Adrenal gland (tissue), 5 donors: ENCODE results near the gene DMPK.

ENCODE experiments used
- POLR2A ChIP-seq, 2 donors: fragments of 450-650 bp; IDR thresholded peaks; one replicate each; pipeline ENCODE4 v1.6.1; 2017; ENCODE audit warnings: antibody characterized with exemption in 2 of 2, mild to moderate bottlenecking in 2 of 2, moderate library complexity in 1 of 2
- TF ChIP-seq, protein P1 (sequence below), 6 experiments: fragments of 450-650 bp in 4 of 6; fragments of 200-600 bp in 2 of 6; sonication (generic) in 1 of 6; IDR thresholded peaks; 1 replicate in 5 of 6; 2 replicates in 1 of 6; pipeline versions ENCODE4 v1.5.1 to v1.8.0; 2016 to 2021; ENCODE audit warnings: antibody characterized with exemption in 6 of 6, mild to moderate bottlenecking in 2 of 6, moderate library complexity in 1 of 6
- donor health status: DM: no; HTN: no; CAD: no.

DNA sequence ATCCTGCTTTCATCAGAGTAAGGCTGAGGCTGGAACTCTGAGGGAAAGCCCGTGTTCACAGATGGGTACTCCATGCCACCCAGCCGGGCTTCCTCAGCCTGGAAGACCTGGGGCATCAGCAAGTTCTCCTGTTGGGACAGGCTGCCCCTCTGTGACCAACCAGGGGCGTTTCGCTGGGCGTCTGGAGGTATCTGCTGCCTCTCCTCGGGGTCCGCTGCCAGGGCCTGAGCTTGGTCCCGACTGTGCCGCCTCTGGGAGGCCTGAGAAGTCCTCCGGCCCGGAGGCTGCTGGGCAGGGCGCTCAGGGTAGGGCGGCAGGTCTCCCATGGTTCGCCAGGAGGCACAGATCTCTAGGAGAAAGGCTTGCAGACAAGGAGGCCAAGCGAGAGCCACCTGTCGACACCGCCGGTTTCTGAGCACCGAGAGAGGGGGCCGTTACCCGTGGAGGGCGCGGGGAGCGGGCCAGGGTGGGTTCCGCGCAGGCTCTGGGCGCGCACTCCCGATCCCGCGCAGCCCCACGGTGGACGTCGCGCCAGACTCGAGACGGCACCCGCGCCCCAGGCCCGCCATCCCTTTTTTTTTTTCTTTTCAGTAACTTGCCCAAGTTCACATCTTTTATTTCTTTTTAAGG is 32.7 kb upstream of the DMPK start, which contains the start of gene RSPH6A:
- TF ChIP-seq, protein P1, sequence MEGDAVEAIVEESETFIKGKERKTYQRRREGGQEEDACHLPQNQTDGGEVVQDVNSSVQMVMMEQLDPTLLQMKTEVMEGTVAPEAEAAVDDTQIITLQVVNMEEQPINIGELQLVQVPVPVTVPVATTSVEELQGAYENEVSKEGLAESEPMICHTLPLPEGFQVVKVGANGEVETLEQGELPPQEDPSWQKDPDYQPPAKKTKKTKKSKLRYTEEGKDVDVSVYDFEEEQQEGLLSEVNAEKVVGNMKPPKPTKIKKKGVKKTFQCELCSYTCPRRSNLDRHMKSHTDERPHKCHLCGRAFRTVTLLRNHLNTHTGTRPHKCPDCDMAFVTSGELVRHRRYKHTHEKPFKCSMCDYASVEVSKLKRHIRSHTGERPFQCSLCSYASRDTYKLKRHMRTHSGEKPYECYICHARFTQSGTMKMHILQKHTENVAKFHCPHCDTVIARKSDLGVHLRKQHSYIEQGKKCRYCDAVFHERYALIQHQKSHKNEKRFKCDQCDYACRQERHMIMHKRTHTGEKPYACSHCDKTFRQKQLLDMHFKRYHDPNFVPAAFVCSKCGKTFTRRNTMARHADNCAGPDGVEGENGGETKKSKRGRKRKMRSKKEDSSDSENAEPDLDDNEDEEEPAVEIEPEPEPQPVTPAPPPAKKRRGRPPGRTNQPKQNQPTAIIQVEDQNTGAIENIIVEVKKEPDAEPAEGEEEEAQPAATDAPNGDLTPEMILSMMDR (IDR thresholded peaks at IDR 0.05), result no peak
- no peak for TF ChIP-seq POLR2A (IDR thresholded peaks at IDR 0.05)
